Panc1 (cell line): Measurements from ENCODE around the gene BRICD5. TPM values are rescaled to one million over a fixed set of nuclear protein-coding genes. Genes with fewer than 3 reads are reported as not detected.

Experiments used
- ATAC-seq: fragments of 200-7000 bp; cut with Tn5 transposase; 2 replicates; pipeline ENCODE4 v1.9.1; 2020; ENCODE audit warnings: mild to moderate bottlenecking, moderate library complexity
- BruUV-seq: library from RNA; stranded (reverse); fragments of 400-500 nt; replicated peaks from 2 replicates; lab custom pipeline; 2021; lab: Mats Ljungman, UMichigan
- CTCF ChIA-PET: fragments of 300-600 bp; sonication (Branson Sonifier 250); formaldehyde crosslinking; loops from one replicate; lab custom pipeline; 2022; ENCODE audit warnings: antibody characterized with exemption; lab: Charles Lee
- POLR2A ChIA-PET: fragments of 300-600 bp; sonication (Branson Sonifier 250); formaldehyde crosslinking; loops from one replicate; lab custom pipeline; 2022; ENCODE audit warnings: antibody characterized with exemption; lab: Charles Lee
- DNase-seq: peaks from one replicate; pipeline ENCODE4 v3.0.0-alpha.2; 2010; ENCODE audit warnings: low read depth, low spot score
- H3K27ac ChIP-seq: 2 replicates; pipeline ENCODE4 v1.5.1; 2011; ENCODE audit warnings: mild to moderate bottlenecking, low read length, inconsistent platforms
- H3K27me3 ChIP-seq: fragments of 200-500 bp; sonication (Bioruptor generic); 2 replicates; pipeline ENCODE4 v1.6.0; 2014; ENCODE audit warnings: low read length, inconsistent platforms; ENCODE audit not compliant: control insufficient read depth, insufficient read depth
- H3K36me3 ChIP-seq: fragments of 200-500 bp; sonication (Bioruptor generic); 2 replicates; pipeline ENCODE4 v1.5.1; 2014; ENCODE audit warnings: inconsistent platforms, mild to moderate bottlenecking, low read length, moderate library complexity; ENCODE audit not compliant: control insufficient read depth, insufficient read depth
- H3K4me1 ChIP-seq: 2 replicates; pipeline ENCODE4 v1.5.1; 2011; ENCODE audit warnings: inconsistent platforms, mild to moderate bottlenecking, low read length, moderate library complexity; ENCODE audit not compliant: control insufficient read depth, insufficient read depth
- H3K4me3 ChIP-seq, 2 experiments: 2 replicates each; pipeline ENCODE4 v1.5.1; 2011 to 2012; ENCODE audit warnings: low read depth in 2 of 2, low read length in 2 of 2, mild to moderate bottlenecking in 2 of 2, inconsistent platforms in 1 of 2, moderate library complexity in 1 of 2
- H3K9me3 ChIP-seq: fragments of 200-500 bp; sonication (Bioruptor generic); 2 replicates; pipeline ENCODE4 v1.5.1; 2014; ENCODE audit warnings: low read depth, mild to moderate bottlenecking, inconsistent platforms, low read length, moderate library complexity; ENCODE audit not compliant: control insufficient read depth, insufficient read depth
- CTCF ChIP-seq: fragments of 450-650 bp; IDR thresholded peaks from 2 replicates; pipeline ENCODE4 v1.5.1; 2017; ENCODE audit warnings: mild to moderate bottlenecking
- POLR2AphosphoS5 ChIP-seq: IDR thresholded peaks from 2 replicates; pipeline ENCODE4 v1.6.1; 2012; ENCODE audit warnings: mild to moderate bottlenecking, low read depth, low read length, moderate library complexity
- REST ChIP-seq, 2 experiments: IDR thresholded peaks; 2 replicates each; pipeline ENCODE4 v1.6.1; 2011 to 2012; ENCODE audit warnings: low read depth in 2 of 2, control low read depth in 1 of 2, low read length in 1 of 2, mild to moderate bottlenecking in 1 of 2, moderate library complexity in 1 of 2; ENCODE audit not compliant: insufficient read depth in 1 of 2
- SIN3A ChIP-seq: IDR thresholded peaks from 2 replicates; pipeline ENCODE4 v1.6.1; 2012; ENCODE audit warnings: low read depth, mild to moderate bottlenecking, low read length, moderate library complexity, borderline replicate concordance; ENCODE audit not compliant: insufficient read depth
- TCF7L2 ChIP-seq: IDR thresholded peaks from 2 replicates; pipeline ENCODE4 v1.6.1; 2011; ENCODE audit warnings: mild to moderate bottlenecking, low read depth, low read length, inconsistent platforms
- in situ Hi-C: cut with HindIII; loops from 2 replicates; pipeline ENCODE4 v1.10.0; 2016; ENCODE audit warnings: low sequenced_read_pairs, low pct_unique_long_range_greater_than_20kb
- intact Hi-C: fragments of 100-400 bp; cut with micrococcal nuclease; formaldehyde crosslinking; loops from one replicate; pipeline ENCODE4 v1.10.0; 2022; ENCODE audit not compliant: unreplicated experiment
- total RNA-seq: library from RNA; stranded (reverse); gene quantifications from one replicate; pipeline ENCODE4 v1.2.1, GENCODE V29; 2021; ENCODE audit not compliant: unreplicated experiment

BRICD5 gene
- total RNA-seq, 1 experiment from 2014 or later, result 8.7 TPM

- TF ChIP-seq CTCF (no peak), POLR2AphosphoS5 (no peak), REST (IDR thresholded peaks at IDR 0.05; ENCODE audit: insufficient read depth in 1 of 2, low read depth in 2 of 2, low read length in 1 of 2) (no peak), SIN3A (no peak), TCF7L2 (no peak)
- BruUV-seq, result no TSS peak
- intact Hi-C loops, result no loop called here
Measured at GRCh38 chr16:2229632-2230250, 19.1 kb upstream of the BRICD5 start.

GRCh38 chr16:2229091-2229490, 18.4 kb upstream of the BRICD5 start:
- Histone ChIP-seq H3K4me3 (no peak overlapping the region), H3K27ac (no peak overlapping the region), H3K4me1 (peaks cover 16% of the 10 kb centered on the region), H3K36me3 (peaks cover 5% of the 10 kb centered on the region; the same call in 1 of the 2 replicates), H3K27me3 (no peaks in the 10 kb centered on the region), H3K9me3 (no peaks in the 10 kb centered on the region)
- in situ Hi-C loops, result no loop called here
- BruUV-seq, result no TSS peak
- intact Hi-C loops, result no loop called here
- ChIA-PET POLR2A (no interaction called here), CTCF (no interaction called here)
- TF ChIP-seq POLR2AphosphoS5, result no peak
- TF ChIP-seq REST (IDR thresholded peaks at IDR 0.05; ENCODE audit: insufficient read depth in 1 of 2, low read depth in 2 of 2, low read length in 1 of 2), result no peak
- TF ChIP-seq TCF7L2, result no peak
- TF ChIP-seq SIN3A, result no peak
- TF ChIP-seq CTCF, result no peak
- DNase-seq (no peak), ATAC-seq (no peak)

More at GRCh38 chr16:2229632-2230250, 19.1 kb upstream of the BRICD5 start:
- ChIA-PET POLR2A (no interaction called here), CTCF (no interaction called here)
- in situ Hi-C loops, result no loop called here
- Histone ChIP-seq H3K27ac (no peak overlapping the region), H3K9me3 (no peaks in the 10 kb centered on the region), H3K36me3 (peaks cover 5% of the 10 kb centered on the region; the same call in 1 of the 2 replicates), H3K4me3 (no peak overlapping the region), H3K27me3 (no peaks in the 10 kb centered on the region), H3K4me1 (peaks cover 16% of the 10 kb centered on the region)
- DNase-seq, result no peak
- ATAC-seq, result no peak
